Measurements from ENCODE around the gene DTNB.
"Not testable (repeated sequence)": the region's sequence is repeated elsewhere in the genome, so short reads cannot be mapped to it uniquely, and the experiment has no call there.

Gene DTNB

GRCh38 chr2:25419678-25420242 is 253.6 kb downstream of the DTNB start:
- Histone ChIP-seq H3K36me3 (ENCODE audit: control insufficient read depth, insufficient read depth, low read length) (0 out of 2 replicates have a peak, but pooled peaks cover 8% of the 10 kb centered on the region), H3K9me3 (ENCODE audit: control insufficient read depth, insufficient read depth, low read length) (no peaks in the 10 kb centered on the region), H3K4me3 (ENCODE audit: low read depth, low read length) (no peak overlapping the region), H3K27ac (ENCODE audit: low read depth, low read length) (no peak overlapping the region), H3K27me3 (ENCODE audit: control insufficient read depth, insufficient read depth, low read length) (no peaks in the 10 kb centered on the region), H3K4me1 (ENCODE audit: control insufficient read depth, insufficient read depth, low read length) (no peaks in the 10 kb centered on the region), H3K9ac (ENCODE audit: low read depth, low read length) (no peak overlapping the region)

GRCh38 chr2:25418944-25419677 is 254.3 kb downstream of the DTNB start:
- Histone ChIP-seq H3K4me3 (ENCODE audit: low read depth, low read length) (no peak overlapping the region), H3K27ac (ENCODE audit: low read depth, low read length) (no peak overlapping the region), H3K4me1 (ENCODE audit: control insufficient read depth, insufficient read depth, low read length) (no peaks in the 10 kb centered on the region), H3K36me3 (ENCODE audit: control insufficient read depth, insufficient read depth, low read length) (0 out of 2 replicates have a peak, but pooled peaks cover 8% of the 10 kb centered on the region), H3K9me3 (ENCODE audit: control insufficient read depth, insufficient read depth, low read length) (no peaks in the 10 kb centered on the region), H3K9ac (ENCODE audit: low read depth, low read length) (no peak overlapping the region), H3K27me3 (ENCODE audit: control insufficient read depth, insufficient read depth, low read length) (no peaks in the 10 kb centered on the region)

GRCh38 chr2:25417715-25418369 is 255.5 kb downstream of the DTNB start:
- no peak overlapping the region for H3K27ac ChIP-seq (ENCODE audit: low read depth, low read length)
- no peaks in the 10 kb centered on the region for H3K4me1 ChIP-seq (ENCODE audit: control insufficient read depth, insufficient read depth, low read length)
- H3K36me3 ChIP-seq (ENCODE audit: control insufficient read depth, insufficient read depth, low read length) = 0 out of 2 replicates have a peak, but pooled peaks cover 8% of the 10 kb centered on the region
- no peaks in the 10 kb centered on the region for H3K9me3 ChIP-seq (ENCODE audit: control insufficient read depth, insufficient read depth, low read length)
- H3K9ac ChIP-seq (ENCODE audit: low read depth, low read length) = no peak overlapping the region
- H3K27me3 ChIP-seq (ENCODE audit: control insufficient read depth, insufficient read depth, low read length) = no peaks in the 10 kb centered on the region
- no peak overlapping the region for H3K4me3 ChIP-seq (ENCODE audit: low read depth, low read length)

GRCh38 chr2:25416674-25417073 is 256.7 kb downstream of the DTNB start:
- Histone ChIP-seq H3K27me3 (ENCODE audit: control insufficient read depth, insufficient read depth, low read length) (no peaks in the 10 kb centered on the region), H3K4me1 (ENCODE audit: control insufficient read depth, insufficient read depth, low read length) (no peaks in the 10 kb centered on the region), H3K9me3 (ENCODE audit: control insufficient read depth, insufficient read depth, low read length) (no peaks in the 10 kb centered on the region), H3K4me3 (ENCODE audit: low read depth, low read length) (no peak overlapping the region), H3K9ac (ENCODE audit: low read depth, low read length) (no peak overlapping the region), H3K27ac (ENCODE audit: low read depth, low read length) (no peak overlapping the region), H3K36me3 (ENCODE audit: control insufficient read depth, insufficient read depth, low read length) (0 out of 2 replicates have a peak, but pooled peaks cover 8% of the 10 kb centered on the region)

GRCh38 chr2:25414781-25415180 is 258.6 kb downstream of the DTNB start:
- Histone ChIP-seq H3K27ac (ENCODE audit: low read depth, low read length) (no peak overlapping the region), H3K4me3 (ENCODE audit: low read depth, low read length) (no peak overlapping the region), H3K36me3 (ENCODE audit: control insufficient read depth, insufficient read depth, low read length) (0 out of 2 replicates have a peak, but pooled peaks cover 8% of the 10 kb centered on the region), H3K9ac (ENCODE audit: low read depth, low read length) (no peak overlapping the region), H3K9me3 (ENCODE audit: control insufficient read depth, insufficient read depth, low read length) (no peaks in the 10 kb centered on the region), H3K27me3 (ENCODE audit: control insufficient read depth, insufficient read depth, low read length) (no peaks in the 10 kb centered on the region), H3K4me1 (ENCODE audit: control insufficient read depth, insufficient read depth, low read length) (no peaks in the 10 kb centered on the region)

- not testable (repeated sequence) for H3K4me1 ChIP-seq (ENCODE audit: control insufficient read depth, insufficient read depth, low read length); H3K4me3 ChIP-seq (ENCODE audit: low read depth, low read length)
These were observed 260.0 kb downstream of the DTNB start for GRCh38 chr2:25413409-25413808.

GRCh38 chr2:25411753-25412152 is 261.6 kb downstream of the DTNB start:
- Histone ChIP-seq H3K9me3 (ENCODE audit: control insufficient read depth, insufficient read depth, low read length) (no peaks in the 10 kb centered on the region), H3K36me3 (ENCODE audit: control insufficient read depth, insufficient read depth, low read length) (no peaks in the 10 kb centered on the region), H3K4me1 (ENCODE audit: control insufficient read depth, insufficient read depth, low read length) (no peaks in the 10 kb centered on the region), H3K27me3 (ENCODE audit: control insufficient read depth, insufficient read depth, low read length) (no peaks in the 10 kb centered on the region), H3K4me3 (ENCODE audit: low read depth, low read length) (no peak overlapping the region), H3K27ac (ENCODE audit: low read depth, low read length) (no peak overlapping the region), H3K9ac (ENCODE audit: low read depth, low read length) (no peak overlapping the region)

More at GRCh38 chr2:25413409-25413808, 260.0 kb downstream of the DTNB start:
- H3K9me3 ChIP-seq (ENCODE audit: control insufficient read depth, insufficient read depth, low read length); H3K36me3 ChIP-seq (ENCODE audit: control insufficient read depth, insufficient read depth, low read length); H3K27me3 ChIP-seq (ENCODE audit: control insufficient read depth, insufficient read depth, low read length); H3K27ac ChIP-seq (ENCODE audit: low read depth, low read length); H3K9ac ChIP-seq (ENCODE audit: low read depth, low read length): not testable (repeated sequence)

- Histone ChIP-seq H3K4me1 (ENCODE audit: control insufficient read depth, insufficient read depth, low read length) (no peaks in the 10 kb centered on the region), H3K9me3 (ENCODE audit: control insufficient read depth, insufficient read depth, low read length) (no peaks in the 10 kb centered on the region), H3K27me3 (ENCODE audit: control insufficient read depth, insufficient read depth, low read length) (no peaks in the 10 kb centered on the region), H3K36me3 (ENCODE audit: control insufficient read depth, insufficient read depth, low read length) (no peaks in the 10 kb centered on the region), H3K9ac (ENCODE audit: low read depth, low read length) (no peak overlapping the region), H3K4me3 (ENCODE audit: low read depth, low read length) (no peak overlapping the region), H3K27ac (ENCODE audit: low read depth, low read length) (no peak overlapping the region)
These were observed 262.1 kb downstream of the DTNB start for GRCh38 chr2:25411281-25411680.

GRCh38 chr2:25410370-25410769 is 263.0 kb downstream of the DTNB start:
- H3K9me3 ChIP-seq (ENCODE audit: control insufficient read depth, insufficient read depth, low read length) = no peaks in the 10 kb centered on the region
- H3K36me3 ChIP-seq (ENCODE audit: control insufficient read depth, insufficient read depth, low read length) = no peaks in the 10 kb centered on the region
- H3K4me1 ChIP-seq (ENCODE audit: control insufficient read depth, insufficient read depth, low read length) = no peaks in the 10 kb centered on the region
- no peak overlapping the region for H3K27ac ChIP-seq (ENCODE audit: low read depth, low read length)
- no peak overlapping the region for H3K9ac ChIP-seq (ENCODE audit: low read depth, low read length)
- H3K4me3 ChIP-seq (ENCODE audit: low read depth, low read length) = no peak overlapping the region
- no peaks in the 10 kb centered on the region for H3K27me3 ChIP-seq (ENCODE audit: control insufficient read depth, insufficient read depth, low read length)

GRCh38 chr2:25409468-25409867 is 263.9 kb downstream of the DTNB start:
- Histone ChIP-seq H3K27ac (ENCODE audit: low read depth, low read length) (no peak overlapping the region), H3K36me3 (ENCODE audit: control insufficient read depth, insufficient read depth, low read length) (no peaks in the 10 kb centered on the region), H3K9ac (ENCODE audit: low read depth, low read length) (no peak overlapping the region), H3K4me1 (ENCODE audit: control insufficient read depth, insufficient read depth, low read length) (no peaks in the 10 kb centered on the region), H3K9me3 (ENCODE audit: control insufficient read depth, insufficient read depth, low read length) (no peaks in the 10 kb centered on the region), H3K4me3 (ENCODE audit: low read depth, low read length) (no peak overlapping the region), H3K27me3 (ENCODE audit: control insufficient read depth, insufficient read depth, low read length) (no peaks in the 10 kb centered on the region)

- no peaks in the 10 kb centered on the region for H3K4me1 ChIP-seq (ENCODE audit: control insufficient read depth, insufficient read depth, low read length)
- no peak overlapping the region for H3K9ac ChIP-seq (ENCODE audit: low read depth, low read length)
- no peak overlapping the region for H3K4me3 ChIP-seq (ENCODE audit: low read depth, low read length)
- no peak overlapping the region for H3K27ac ChIP-seq (ENCODE audit: low read depth, low read length)
- H3K27me3 ChIP-seq (ENCODE audit: control insufficient read depth, insufficient read depth, low read length) = no peaks in the 10 kb centered on the region
- no peaks in the 10 kb centered on the region for H3K9me3 ChIP-seq (ENCODE audit: control insufficient read depth, insufficient read depth, low read length)
- no peaks in the 10 kb centered on the region for H3K36me3 ChIP-seq (ENCODE audit: control insufficient read depth, insufficient read depth, low read length)
These were observed 264.3 kb downstream of the DTNB start for GRCh38 chr2:25409044-25409443.

All from HUES48 (cell line).